ENCODE data around the gene KCNJ9.
"Not testable (repeated sequence)": the region's sequence is repeated elsewhere in the genome, so short reads cannot be mapped to it uniquely, and the experiment has no call there.

Gene KCNJ9
- 0 reads per million in 2 donors for total RNA-seq

- no peak for DNase-seq
Observed at GRCh38 chr1:160081261-160081936, at the start of gene KCNJ9. KCNJ9 (plus strand) TSS chr1:160081538; CDS start chr1:160084031, 2,493 bp downstream.

DNA sequence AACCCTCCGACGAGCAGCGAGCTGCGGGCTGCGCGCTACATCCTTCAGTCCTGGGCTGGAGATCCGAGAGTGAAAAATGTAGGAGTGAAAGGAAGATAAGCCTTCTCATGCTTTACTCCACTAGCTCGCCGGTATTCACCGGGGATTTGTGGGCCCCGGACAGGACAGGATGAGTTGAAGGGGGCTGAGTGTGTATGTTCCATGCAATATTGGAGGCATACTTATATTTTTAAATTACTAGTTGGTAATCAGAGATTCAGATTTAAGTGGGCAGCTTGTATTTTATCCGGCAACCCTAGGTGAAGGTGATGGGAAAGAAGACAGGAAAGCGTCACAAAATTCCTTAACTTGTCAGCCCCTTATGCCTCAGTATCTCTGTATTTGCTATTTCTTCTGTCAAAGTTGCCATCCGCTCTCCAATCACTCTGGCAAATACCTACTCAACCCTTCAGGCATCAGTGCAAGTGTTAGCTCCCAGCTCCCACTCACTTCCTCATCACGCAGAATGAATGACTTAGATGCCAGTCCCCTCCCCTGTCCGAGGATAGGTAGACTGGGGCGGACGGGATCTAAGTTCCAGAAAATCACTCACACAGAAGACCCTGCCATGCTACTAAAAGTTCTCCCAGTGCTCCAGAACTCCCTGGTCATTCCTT is 49.0 kb upstream of the KCNJ9 start:
- no peak for DNase-seq

DNA sequence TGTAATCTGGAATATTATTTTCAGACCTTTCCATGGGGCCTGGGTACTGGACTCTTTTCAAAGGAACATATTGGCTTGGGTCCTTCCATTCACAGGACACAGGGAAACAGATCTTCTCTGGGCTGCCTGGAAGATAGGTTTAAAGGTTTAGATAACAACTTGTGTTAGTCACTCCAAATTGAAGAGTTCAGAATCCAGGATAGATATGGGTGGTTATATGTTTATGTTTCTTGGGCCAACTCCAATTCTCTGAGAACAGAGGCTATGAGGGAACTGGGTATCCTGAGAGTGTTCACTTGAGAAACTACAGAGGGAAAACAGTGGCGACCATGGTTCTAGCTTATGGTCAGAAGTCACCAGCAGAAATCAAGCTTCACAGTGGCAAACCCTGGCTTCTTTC is 40.9 kb upstream of the KCNJ9 start:
- DNase-seq, result no peak

GRCh38 chr1:160043543-160043942 is 37.8 kb upstream of the KCNJ9 start:
- DNase-seq, result no peak

DNA sequence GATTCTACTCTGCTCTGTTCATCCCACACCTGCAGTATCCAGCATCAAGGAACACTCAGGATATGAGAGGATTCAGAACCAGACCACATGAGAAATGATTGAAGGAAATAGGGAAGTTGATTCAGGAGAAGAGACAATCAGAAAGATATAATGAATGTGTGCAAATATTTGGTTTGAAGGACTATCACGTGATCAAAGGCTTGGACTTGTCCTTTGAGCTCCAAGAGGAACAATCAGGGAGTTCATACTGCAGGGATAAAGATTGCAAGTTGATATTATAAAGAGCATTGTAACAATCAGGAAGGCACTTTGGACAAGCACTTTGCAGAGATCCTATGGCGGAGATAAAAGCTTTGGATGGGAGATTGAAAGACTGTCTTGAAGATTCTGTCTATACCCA is 35.7 kb upstream of the KCNJ9 start:
- no peak for DNase-seq

DNA sequence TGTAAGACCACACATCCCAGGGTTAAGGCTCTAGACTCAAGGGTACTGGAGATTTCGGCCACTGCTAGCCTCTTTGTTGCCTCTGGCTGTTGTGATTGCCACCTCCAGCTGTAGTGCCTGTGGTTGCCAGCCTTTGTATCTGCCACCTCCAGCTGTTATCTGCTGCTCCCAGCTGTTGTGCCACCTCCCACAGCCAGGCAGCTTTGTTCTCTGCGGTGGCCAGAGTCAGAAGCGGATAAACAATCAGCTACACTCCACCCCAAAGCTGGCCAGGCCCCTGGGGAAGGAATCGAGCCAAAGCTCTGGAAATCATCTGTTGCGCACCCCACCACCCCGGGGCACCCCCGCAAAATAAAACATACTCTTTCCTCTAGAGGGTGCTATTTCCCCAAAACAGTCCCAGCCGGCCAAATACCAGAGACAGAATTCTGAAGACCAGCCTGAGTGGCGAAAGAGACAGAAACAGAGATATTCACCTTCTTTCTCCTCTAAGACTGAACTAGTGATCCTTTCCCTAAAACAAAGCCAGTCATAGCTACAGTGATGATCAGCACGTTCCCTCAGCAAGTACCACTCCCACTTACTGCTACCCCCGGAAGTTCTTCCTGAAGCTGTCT is 34.7 kb upstream of the KCNJ9 start:
- no peak for DNase-seq

GRCh38 chr1:160047111-160047991 is 34.0 kb upstream of the KCNJ9 start:
- no peak for DNase-seq

DNA sequence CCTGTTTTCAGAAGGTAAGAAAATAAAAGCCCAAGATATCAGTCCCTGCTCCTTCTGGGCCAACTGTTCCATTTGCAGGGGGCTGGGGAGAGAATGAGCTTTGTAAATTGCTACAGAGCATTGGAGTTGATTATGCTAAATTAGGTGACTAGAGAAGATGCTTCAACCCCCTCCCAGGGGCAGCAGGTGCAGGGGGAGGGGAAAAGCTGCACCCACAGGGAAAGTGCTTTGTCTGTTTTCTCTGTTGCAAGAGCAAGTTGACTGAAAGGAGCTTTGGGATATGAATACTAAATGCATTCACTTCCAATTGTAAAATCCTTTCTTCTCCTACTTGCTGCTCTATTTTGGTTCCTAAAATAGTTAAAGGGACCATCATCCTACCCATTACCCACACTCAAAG is 33.0 kb upstream of the KCNJ9 start:
- no peak for DNase-seq

DNA sequence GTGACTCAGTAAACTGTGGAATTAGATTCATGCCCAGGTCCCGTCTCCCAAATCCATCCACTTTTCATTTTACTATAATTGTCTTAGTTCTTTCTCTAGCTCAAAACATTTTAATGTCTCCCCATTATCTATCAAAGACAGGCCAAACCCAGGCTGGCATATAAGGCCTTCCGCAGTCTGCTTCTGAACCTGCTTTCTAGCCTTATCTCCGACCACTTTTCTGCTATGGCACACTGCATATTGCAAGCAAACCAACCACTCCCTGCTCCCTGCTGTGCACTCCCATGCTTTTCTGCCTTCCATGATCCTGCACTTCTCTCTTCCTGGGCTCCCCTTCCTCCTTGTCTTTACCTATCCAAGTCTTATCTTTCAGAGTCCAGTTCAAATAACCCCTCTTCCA is 32.2 kb upstream of the KCNJ9 start:
- no peak for DNase-seq

DNA sequence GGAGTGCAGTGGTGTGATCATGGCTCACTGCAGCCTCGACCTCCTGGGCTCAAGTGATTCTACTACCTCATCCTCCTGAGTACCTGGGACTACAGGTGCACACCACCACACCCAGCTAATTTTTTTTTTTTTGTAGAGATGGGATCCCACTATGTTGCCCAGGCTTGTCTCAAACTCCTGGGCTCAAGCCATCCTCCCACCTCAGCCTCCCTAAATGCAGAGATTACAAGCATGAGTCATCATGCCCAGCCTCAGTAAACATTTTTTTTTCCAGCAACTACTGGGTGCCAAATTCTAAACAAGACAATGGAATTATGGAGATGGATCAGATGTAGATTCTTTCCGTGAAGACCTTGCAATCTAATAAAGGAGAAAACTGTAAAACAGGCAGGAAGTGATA is 31.2 kb upstream of the KCNJ9 start:
- not testable (repeated sequence) for DNase-seq

DNA sequence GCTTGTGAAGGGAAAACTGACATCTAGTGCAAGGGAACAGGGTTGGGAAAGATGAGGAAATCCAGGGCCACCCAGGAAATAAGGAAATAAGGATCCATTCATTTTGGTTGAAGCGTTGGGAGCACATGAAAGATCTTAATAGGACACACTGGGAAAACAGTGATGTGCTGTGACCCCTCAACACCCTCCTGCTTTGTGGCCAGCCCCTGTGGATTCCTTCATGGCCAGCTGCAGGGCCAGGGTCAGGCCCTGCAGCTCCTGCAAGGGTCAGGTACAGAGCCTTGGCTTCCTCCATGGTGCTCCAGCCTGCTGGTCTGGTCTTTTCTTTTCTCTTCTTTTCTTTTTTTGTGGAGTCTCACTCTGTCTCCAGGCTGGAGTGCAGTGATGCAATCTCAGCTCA is 30.7 kb upstream of the KCNJ9 start:
- no peak for DNase-seq

- no peak for DNase-seq
Observed at GRCh38 chr1:160052936-160053335, 28.4 kb upstream of the KCNJ9 start.

GRCh38 chr1:160053548-160054365 is 27.6 kb upstream of the KCNJ9 start:
- DNase-seq, result no peak

DNA sequence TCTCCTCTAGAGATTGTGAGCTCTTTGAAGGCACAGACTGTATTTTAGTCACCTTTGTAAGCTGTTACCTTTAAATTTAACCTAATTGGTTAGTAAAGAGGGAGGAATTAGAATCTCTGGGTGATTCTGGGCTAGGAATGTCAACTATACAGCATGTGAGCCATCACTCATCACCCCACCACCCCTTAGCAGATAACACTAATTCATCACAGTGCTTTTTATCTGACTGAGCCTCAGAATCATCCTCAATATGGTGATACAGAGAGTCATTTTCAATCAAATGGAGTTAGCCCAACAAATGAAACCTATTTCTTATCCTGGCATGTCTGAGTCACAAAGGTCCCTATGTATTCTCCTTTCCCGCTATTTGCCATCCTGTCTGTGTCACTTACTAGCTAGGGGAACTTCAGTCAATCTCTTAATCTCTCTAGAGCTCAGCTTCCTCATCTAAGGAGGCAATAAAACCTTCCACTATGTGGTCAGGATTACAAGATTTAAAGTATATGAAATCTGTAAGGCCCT is 24.6 kb upstream of the KCNJ9 start:
- DNase-seq, result no peak

DNA sequence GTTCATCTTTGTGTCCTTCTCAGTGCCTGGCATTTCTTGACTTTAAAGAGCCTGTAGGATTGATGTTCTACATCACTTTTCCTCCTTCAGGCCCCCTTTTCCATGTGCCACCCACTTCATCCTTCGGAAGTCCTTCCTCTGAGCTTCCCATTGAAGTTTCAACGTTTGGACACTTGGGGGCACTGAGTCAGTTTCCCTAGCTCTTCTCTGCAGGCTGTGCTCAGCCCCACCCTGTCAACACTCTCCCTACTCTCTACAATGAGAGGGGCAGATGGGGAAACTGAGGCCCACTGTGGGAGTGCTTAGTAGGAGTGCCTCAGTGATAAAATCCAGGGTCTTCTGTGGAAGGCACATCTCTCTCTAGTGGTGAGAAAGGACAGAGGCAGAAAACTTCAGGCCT is 23.3 kb upstream of the KCNJ9 start:
- no peak for DNase-seq

DNA sequence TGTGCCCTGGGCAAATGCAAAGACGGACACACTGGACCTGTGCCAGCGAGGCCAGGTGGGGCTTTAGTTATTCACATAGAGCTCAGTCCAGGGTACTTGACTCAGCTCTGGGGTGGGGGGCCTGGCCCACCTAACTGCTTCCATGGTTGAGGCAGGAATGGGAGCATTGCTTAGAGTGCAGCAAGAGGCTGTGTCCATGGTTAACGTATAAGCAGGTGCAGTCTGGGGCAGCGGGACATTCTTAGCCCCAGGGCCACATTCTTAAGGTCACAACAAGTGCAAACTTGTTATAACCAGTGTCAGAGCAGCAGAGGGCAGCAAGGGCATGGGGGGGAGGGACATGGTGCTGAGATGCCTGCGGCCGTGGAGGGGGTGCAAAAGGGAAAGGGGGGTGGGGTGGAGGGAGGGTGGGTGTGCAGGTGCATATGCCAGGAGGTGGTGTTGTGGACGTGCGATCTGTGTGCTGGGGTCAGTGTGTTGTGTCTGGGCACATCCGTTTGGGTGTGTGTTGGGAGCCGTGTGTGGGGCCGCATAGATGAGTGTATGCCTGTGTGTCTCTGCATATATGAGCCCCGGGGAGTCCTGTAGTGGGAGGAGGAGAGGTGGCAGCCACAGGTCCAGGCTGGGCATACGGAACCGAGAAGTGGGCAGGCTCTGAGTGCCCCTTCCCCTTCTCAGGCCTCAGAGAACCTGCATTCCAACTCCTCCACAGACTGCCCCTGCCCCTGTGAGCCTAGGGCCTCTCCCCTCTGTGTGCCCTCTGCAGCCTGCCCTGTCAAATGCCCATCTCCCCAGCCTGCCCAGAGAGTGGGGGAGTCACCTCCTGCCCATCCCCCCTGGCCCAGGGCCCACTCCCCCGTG is 19.7 kb upstream of the KCNJ9 start:
- no peak for DNase-seq

GRCh38 chr1:160062230-160062532 is 19.2 kb upstream of the KCNJ9 start:
- DNase-seq, result no peak

- DNase-seq, result no peak
Observed at GRCh38 chr1:160063176-160063575, 18.2 kb upstream of the KCNJ9 start.

- DNase-seq, result no peak
Observed at GRCh38 chr1:160064164-160064563, 17.2 kb upstream of the KCNJ9 start.

DNA sequence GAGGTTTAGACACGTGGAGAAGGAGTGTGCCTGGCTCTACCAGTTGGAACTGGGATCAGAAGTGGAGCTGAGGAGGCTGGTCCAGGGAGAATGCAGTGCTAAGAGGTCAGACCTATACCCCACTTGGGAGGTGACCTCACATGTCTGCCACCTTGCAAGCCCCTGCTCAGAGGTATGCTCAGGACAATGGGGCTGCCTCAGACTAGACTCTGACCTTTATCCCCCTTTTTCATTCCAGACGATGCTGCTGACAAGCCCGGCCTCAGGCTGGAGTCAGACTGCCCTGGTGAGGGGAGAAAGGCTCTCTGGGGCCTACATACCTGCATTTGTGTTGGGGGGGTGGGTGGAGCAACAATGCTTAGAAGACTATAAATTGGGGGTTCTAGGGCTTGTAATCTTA is 16.6 kb upstream of the KCNJ9 start:
- DNase-seq, result no peak
